Prostate gland (tissue), 2 donors: ENCODE measurements around the gene THSD7A.

Experiments
- POLR2A ChIP-seq: fragments of 450-650 bp; IDR thresholded peaks from one replicate; pipeline ENCODE4 v1.6.1; 2016; ENCODE audit warnings: antibody characterized with exemption, mild to moderate bottlenecking
- POLR2AphosphoS5 ChIP-seq: sonication (generic); formaldehyde crosslinking; IDR thresholded peaks from one replicate; pipeline ENCODE4 v1.6.1; 2017; ENCODE audit warnings: antibody characterized with exemption
- TF ChIP-seq, protein P1 (sequence below), 4 experiments: fragments of 200-600 bp in 2 of 4; fragments of 450-650 bp in 2 of 4; sonication (generic) in 2 of 4; IDR thresholded peaks; 1 replicate in 3 of 4; 2 replicates in 1 of 4; pipeline ENCODE4 v1.5.1; 2016 to 2019; ENCODE audit warnings: antibody characterized with exemption in 4 of 4, mild to moderate bottlenecking in 2 of 4, moderate library complexity in 2 of 4

DNA sequence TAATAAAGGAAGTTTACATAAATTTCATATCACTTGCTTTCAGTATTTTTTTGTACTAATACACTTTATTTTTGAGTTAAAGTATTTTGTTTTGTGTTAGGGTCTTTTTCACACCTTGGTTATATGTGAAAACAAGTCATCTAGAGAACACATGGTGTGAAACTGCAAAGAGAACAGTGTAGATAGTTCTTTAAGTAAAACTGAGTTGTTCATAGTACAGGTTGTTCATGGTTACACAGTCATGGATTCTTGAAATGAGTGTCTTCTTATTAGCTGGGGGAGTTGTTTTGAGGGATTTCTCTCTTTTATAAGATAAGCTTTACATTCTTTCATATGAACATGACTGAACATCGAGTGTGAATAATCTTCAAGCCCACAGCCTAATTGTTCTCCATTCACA, 244.2 kb downstream of the THSD7A start:
- TF ChIP-seq, protein P1, sequence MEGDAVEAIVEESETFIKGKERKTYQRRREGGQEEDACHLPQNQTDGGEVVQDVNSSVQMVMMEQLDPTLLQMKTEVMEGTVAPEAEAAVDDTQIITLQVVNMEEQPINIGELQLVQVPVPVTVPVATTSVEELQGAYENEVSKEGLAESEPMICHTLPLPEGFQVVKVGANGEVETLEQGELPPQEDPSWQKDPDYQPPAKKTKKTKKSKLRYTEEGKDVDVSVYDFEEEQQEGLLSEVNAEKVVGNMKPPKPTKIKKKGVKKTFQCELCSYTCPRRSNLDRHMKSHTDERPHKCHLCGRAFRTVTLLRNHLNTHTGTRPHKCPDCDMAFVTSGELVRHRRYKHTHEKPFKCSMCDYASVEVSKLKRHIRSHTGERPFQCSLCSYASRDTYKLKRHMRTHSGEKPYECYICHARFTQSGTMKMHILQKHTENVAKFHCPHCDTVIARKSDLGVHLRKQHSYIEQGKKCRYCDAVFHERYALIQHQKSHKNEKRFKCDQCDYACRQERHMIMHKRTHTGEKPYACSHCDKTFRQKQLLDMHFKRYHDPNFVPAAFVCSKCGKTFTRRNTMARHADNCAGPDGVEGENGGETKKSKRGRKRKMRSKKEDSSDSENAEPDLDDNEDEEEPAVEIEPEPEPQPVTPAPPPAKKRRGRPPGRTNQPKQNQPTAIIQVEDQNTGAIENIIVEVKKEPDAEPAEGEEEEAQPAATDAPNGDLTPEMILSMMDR (IDR thresholded peaks at IDR 0.05), result no peak
- TF ChIP-seq POLR2AphosphoS5, result no peak
- no peak for TF ChIP-seq POLR2A
